H7 (cell line): ENCODE measurements around the gene SHANK3. TPM values are rescaled to one million over a fixed set of nuclear protein-coding genes. Genes with fewer than 3 reads are reported as not detected.
"Not testable (repeated sequence)": the region's sequence is repeated elsewhere in the genome, so short reads cannot be mapped to it uniquely, and the experiment has no call there.

Experiments used
- DNase-seq: peaks from one replicate; pipeline ENCODE4 v3.0.0; 2012
- H3K27me3 ChIP-seq: 2 replicates; pipeline ENCODE4 v1.6.0; 2011; ENCODE audit warnings: mild to moderate bottlenecking, low read length; ENCODE audit not compliant: control insufficient read depth, insufficient read depth
- H3K36me3 ChIP-seq: replicated peaks from 2 replicates; pipeline ENCODE4 v1.5.1; 2011; ENCODE audit warnings: low read length; ENCODE audit not compliant: control insufficient read depth, insufficient read depth
- H3K4me3 ChIP-seq: 2 replicates; pipeline ENCODE4 v1.5.1; 2011; ENCODE audit warnings: low read depth, mild to moderate bottlenecking, control low read depth, low read length, moderate library complexity; ENCODE audit not compliant: insufficient read depth
- total RNA-seq: library from RNA; depleted of rRNA; stranded (reverse); fragments of >200 nt; shearing (Covaris generic); gene quantifications from 2 replicates; pipeline ENCODE4 v1.2.3, GENCODE V29; 2014

Gene SHANK3
- total RNA-seq, 1 experiment from 2014 or later: 1.8 TPM

DNA sequence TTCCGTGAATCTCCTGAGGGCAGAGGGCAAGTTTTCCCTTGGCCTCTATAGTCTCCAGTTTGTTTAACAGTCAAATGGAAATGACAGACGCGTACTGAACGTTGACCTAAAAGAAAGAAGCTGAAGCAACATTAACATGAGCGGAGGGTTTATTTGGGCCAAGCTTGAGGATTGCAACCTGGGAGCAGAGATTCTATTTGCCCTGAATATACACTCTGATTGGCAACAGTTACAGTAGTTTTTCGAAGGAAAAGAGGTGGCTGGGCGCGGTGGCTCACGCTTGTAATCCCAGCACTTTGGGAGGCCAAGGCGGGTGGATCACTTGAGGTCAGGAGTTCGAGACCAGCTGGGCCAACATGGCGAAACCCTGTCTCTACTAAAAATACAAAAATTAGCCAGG is 32.3 kb upstream of the SHANK3 start:
- not testable (repeated sequence) for H3K36me3 ChIP-seq, DNase-seq, H3K4me3 ChIP-seq
- peaks cover 17% of the 10 kb centered on the region for H3K27me3 ChIP-seq

DNA sequence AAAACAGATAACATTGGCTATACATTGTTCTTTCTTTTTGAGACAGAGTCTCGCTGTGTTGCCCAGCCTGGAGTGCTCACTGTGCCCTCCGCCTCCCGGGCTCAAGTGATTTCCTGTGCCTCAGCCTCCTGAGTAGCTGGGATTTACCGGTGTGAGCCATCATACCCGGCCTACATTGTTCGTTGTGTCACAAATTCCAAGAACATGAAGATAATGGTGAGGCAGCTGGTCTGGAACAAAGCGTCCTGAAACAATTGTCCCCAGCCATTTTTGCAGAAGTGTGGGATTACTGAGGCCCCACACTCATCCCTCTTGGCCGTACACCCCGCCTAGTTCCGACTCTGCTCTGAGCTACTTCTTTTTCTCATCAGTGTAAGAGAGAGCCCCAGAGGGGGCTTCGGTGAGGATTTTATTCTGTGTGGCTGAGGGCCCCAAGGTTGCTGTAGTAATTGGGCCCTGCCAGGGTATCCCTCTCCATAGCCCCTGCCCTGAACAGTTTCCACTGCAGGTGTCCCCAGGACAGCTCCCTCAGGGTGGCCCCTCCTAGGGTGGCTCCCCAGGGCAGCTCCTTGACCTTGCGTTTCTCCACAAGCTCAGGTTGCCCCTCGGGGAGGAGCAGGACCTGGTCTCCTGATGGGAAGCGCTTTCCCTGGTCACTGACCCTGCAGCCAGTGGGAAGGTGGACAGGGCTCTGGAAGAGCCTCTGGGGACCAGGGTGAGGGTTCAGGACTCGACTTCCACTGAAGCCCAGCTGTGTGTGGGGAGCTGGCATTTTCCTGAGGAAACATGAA is 31.6 kb upstream of the SHANK3 start:
- H3K27me3 ChIP-seq: peaks cover 19% of the 10 kb centered on the region
- no peak overlapping the region for H3K4me3 ChIP-seq
- no peaks in the 10 kb centered on the region for H3K36me3 ChIP-seq
- no peak for DNase-seq

DNA sequence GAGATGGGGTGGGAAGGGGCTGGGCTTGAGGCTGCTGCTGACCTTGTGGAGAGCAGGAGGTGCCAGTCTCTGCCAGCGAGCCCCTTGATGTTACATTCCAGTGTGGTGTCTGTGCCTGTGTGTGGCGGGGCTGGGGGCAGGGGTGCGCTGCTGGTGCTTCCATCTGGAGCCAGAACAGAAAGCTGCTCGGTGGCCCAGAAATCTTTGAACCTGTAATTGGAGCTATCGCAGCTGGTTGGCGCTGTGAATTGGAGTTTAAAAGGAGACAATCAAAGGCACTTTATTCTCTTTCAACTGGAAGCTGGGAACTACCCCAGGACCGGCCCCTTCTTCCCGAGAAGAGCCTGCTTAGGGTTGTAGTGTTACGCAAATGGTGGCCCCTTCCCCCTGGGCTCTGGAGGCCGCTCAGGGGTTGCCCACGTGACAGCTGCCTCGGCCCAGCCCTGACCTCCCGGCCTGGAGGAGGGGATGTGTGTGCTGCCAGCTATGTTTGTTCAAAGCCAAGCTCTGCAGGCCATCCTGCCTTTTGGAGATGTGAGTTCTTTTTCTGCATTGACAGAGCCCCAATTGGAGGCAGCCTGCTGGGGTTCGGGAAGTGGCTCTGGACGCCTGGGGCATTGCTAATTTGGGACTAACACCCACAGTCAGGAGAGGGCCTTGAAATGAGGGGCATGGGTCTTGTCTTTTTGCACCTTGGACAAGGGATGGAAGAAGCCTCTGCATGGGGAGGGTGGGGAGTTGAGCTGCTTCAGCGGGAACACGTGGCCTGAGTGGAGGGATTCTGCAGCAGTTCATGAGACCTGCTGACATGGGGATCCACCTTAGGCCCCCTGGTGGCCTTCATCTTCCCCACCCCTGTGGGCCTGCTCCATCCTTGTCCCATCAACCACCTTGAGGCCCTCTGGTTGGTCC is 30.7 kb upstream of the SHANK3 start:
- DNase-seq: peak; percentile 96
- peaks cover 19% of the 10 kb centered on the region for H3K27me3 ChIP-seq
- no peak overlapping the region for H3K4me3 ChIP-seq
- no peaks in the 10 kb centered on the region for H3K36me3 ChIP-seq

DNA sequence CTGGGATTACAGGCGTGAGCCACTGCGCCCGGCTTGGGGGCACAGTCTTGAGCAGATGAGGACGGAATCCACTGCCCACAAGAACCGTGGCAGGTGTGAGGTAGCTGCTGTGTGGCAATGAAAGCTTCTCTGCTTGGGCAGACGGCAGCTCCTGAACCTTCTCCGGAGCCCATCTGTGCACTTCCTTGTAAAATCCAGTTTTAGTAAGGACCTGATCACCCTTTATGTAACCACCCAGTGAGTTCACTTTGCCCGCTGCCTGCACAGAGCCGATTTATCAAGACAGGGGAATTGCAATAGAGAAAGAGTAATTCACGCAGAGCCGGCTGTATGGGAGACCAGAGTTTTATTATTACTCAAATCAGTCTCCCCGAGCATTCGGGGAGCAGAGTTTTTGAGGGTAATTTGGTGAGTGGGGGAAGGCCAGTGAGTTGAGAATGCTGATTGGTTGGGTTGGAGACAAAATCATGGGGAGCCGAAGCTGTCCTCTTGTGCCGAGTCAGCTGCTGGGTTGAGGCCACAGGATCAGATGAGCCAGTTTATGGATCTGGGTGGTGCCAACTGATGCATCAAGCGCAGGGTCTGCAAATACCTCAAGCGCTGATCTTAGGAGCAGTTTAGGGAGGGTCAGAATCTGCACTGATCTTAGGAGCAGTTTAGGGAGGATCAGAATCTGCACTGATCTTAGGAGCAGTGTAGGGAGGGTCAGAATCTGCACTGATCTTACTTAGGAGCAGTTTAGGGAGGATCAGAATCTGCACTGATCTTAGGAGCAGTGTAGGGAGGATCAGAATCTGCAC is 29.4 kb upstream of the SHANK3 start:
- not testable (repeated sequence) for H3K36me3 ChIP-seq, H3K4me3 ChIP-seq, DNase-seq
- H3K27me3 ChIP-seq: peaks cover 19% of the 10 kb centered on the region

DNA sequence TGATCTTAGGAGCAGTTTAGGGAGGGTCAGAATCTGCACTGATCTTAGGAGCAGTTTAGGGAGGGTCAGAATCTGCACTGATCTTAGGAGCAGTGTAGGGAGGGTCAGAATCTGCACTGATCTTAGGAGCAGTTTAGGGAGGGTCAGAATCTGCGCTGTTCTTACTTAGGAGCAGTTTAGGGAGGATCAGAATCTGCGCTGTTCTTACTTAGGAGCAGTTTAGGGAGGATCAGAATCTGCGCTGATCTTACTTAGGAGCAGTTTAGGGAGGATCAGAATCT is 28.9 kb upstream of the SHANK3 start:
- not testable (repeated sequence) for DNase-seq, H3K36me3 ChIP-seq, H3K4me3 ChIP-seq
- H3K27me3 ChIP-seq: peaks cover 19% of the 10 kb centered on the region

DNA sequence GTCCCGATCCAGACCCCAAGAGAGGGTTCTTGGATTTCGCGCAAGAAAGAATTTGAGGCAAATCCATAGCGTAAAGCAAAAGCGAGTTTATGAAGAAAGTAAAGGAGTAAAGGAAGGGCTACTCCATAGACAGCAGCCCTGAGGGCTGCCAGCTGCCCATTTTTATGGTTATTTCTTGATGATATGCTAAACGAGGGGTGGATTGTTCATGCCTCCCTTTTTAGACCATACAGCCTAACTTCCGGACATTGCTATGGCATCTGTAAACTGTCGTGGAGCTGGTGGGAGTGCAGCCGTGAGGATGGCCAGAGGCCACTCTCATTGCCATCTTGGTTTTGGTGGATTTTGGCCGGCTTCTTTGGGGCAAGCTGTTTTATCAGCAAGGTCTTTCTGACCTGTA is 19.4 kb upstream of the SHANK3 start:
- no peak for DNase-seq

DNA sequence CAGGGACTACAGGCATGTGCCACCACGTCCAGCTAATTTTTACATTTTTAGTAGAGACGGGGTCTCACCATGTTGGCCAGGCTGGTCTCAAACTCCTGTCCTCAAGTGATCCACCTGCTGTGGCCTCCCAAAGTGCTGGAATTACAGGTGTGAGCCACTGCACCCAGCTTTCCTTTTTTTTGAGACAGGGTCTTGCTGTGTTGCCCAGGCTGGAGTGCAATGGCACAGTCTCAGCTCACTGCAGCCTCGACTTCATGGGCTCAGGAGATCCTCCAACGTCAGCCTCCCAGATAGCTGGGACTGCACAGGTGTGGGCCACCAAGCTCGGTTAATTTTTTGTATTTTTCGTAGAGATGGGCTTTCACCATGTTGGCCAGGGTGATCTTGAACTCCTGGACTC is 18.0 kb upstream of the SHANK3 start:
- not testable (repeated sequence) for DNase-seq, H3K27me3 ChIP-seq, H3K36me3 ChIP-seq, H3K4me3 ChIP-seq

More for the DNA sequence above, 19.4 kb upstream of the SHANK3 start:
- Histone ChIP-seq H3K36me3 (no peaks in the 10 kb centered on the region), H3K4me3 (no peak overlapping the region), H3K27me3 (peaks cover 5% of the 10 kb centered on the region)

DNA sequence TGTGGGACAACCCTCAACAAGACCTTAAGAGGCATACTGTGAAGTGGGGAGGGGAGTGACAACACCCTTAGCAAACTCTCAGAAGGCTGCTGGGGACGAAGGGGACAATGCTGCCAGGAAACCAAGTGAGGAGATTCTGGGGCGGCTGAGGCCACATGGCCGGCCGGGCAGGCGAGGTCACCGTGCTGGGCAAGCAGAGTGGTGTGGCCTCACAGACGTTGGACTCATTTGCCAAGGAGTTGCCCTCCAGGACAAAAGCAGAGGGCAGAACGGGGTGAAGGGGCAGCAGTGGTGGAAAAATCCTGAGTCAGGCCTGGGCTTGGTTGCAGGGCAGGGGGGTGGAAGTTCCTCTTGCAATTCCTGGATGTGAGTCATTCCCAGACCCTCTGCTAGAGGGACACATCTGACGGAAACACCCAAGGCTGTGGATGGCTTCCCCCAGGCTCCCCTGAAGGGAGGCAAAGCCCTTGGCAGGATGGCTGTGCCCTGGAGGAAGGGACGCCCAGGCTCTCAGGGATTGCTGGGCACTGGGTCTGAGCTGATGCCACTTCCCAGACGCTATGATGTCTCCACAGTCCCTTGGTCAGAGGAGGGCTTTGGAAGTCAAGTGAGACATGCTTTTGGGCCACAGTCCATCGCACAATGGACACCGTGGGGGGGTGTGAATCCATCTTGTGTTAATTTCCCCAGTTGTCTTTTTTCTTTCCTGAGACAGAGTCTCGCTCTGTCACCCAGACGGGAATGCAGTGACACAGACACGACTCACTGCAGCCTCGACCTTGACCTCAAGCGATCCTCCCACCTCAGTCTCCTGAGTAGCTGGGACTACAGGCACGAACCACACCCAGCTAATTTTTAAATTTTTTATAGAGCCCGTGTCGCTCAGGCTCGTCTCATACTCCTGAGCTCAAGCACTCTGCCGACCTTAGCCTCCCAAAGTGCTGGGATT is 16.2 kb upstream of the SHANK3 start:
- H3K27me3 ChIP-seq: peaks cover 5% of the 10 kb centered on the region
- H3K36me3 ChIP-seq: no peaks in the 10 kb centered on the region
- no peak overlapping the region for H3K4me3 ChIP-seq
- peak; percentile 50 for DNase-seq

DNA sequence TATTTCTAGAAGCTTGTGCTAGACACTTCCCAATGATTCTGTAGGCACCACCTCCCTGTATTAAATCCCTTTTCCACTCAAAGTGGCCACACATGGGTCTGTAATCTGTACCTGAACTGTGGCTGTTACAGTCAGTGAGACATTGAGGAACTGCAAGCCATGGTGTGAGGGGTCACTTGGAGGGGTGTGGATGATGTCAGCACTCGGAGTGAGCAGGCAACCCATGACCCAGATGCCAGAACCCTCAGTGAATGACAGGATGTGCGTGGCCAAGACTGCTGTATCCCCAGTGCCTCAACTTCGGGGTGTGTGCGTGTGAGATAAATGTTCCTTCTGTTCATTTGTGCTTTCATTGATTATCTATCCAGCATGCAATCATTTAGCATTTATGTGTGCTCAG is 14.7 kb upstream of the SHANK3 start:
- Histone ChIP-seq H3K4me3 (no peak overlapping the region), H3K27me3 (peaks cover 5% of the 10 kb centered on the region), H3K36me3 (no peaks in the 10 kb centered on the region)
- no peak for DNase-seq

DNA sequence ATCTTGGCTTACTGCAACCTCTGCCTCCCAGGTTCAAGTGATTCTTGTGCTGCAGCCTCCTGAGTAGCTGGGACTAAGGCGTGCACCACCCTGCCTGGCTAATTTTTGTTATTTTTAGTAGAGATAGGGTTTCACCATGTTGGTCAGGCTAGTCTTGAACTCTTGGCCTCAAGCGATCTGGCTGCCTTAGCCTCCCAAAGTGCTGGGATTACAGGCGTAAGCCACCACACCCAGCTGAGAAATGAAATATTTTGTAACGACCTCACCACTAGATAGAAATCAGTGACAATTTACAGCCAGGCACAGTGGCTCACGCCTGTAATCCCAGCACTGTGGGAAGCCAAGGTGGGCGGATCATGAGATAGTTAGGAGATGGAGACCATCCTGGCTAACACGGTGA is 12.9 kb upstream of the SHANK3 start:
- H3K27me3 ChIP-seq, DNase-seq, H3K4me3 ChIP-seq, H3K36me3 ChIP-seq: not testable (repeated sequence)

DNA sequence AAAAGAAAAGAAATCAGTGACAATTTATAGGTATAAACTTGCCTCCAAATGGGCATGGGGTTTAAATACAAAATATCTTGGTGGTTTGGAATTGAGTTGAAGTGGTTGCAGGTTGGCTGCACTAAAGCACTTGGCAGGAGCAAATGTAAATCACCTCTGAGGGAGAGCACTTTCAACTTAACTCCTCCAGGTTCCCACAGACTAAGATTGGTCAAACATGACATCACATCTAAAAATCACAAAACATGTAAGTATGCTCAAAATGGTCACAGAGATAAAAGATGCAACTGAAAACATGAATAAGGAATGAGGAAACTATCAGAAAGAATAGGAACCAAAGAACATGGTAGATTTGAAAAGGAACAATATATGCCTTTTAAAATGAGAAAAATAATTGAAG is 12.3 kb upstream of the SHANK3 start:
- no peak for DNase-seq
- Histone ChIP-seq H3K27me3 (peaks cover 5% of the 10 kb centered on the region), H3K36me3 (no peaks in the 10 kb centered on the region), H3K4me3 (no peak overlapping the region)

DNA sequence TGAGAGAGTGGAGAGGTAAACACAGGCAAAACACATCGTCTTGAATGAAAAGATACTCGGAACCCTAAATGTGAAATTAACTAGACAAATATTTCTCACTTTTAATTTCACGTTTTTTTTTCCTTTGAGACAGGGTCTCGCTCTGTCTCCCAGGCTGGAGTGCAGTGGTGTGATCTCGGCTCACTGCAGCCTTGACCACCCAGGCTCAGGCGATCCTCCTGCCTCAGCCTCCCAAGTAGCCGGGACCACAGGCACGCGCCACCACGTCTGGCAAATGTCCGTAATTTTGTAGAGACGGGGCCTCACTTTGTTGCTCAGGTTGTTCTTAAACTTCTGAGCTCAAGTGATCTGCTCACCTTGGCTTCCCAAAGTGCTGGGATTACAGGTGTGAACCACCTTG is 7.4 kb upstream of the SHANK3 start:
- Histone ChIP-seq H3K27me3 (no peaks in the 10 kb centered on the region; the same call in 1 of the 2 replicates), H3K36me3 (no peaks in the 10 kb centered on the region), H3K4me3 (no peak overlapping the region)
- no peak for DNase-seq

DNA sequence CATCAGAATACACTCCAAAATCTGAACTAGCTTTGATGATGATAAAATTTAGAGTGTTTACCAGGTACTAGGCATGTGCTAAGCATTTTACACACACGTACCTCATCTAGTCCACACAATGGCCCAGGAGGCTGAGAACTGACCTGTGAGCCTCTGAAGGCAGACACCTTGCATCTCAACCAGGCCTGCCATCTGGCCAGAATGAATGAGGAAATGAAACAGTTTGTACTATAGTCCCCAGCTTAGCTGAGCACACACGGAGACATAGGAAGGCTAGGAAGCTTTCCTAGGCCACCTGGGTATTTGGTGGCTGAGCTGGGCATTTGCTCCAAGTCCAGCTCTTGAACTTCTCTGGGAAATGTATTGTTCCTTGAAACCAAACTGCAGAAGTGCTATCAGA is 6.9 kb upstream of the SHANK3 start:
- H3K36me3 ChIP-seq: no peaks in the 10 kb centered on the region
- no peak overlapping the region for H3K4me3 ChIP-seq
- no peaks in the 10 kb centered on the region; the same call in 1 of the 2 replicates for H3K27me3 ChIP-seq
- no peak for DNase-seq

DNA sequence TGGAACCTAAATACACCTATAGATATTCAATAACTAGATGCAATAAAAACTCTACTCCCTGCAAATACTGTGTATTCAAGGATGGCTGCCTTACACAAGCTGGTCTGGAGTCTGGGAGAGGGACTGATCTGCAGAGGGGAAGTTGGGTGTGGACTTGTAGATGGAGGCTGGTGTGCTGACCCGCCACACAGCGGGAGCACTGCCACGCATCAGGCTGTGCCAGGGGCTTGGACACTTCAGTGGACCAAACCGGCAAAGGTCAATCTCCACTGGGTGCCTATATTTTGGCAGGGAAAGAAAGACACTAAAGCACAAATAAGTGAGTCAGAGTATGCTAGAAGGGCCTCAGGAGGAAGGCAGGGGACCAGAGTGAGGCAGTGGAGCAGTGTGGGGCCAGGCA is 2.1 kb upstream of the SHANK3 start:
- Histone ChIP-seq H3K36me3 (no peaks in the 10 kb centered on the region), H3K27me3 (peaks cover 28% of the 10 kb centered on the region), H3K4me3 (no peak overlapping the region)
- DNase-seq: peak; percentile 37
